Uterus (tissue), 4 donors: ENCODE measurements around the gene FASTK. TPM values are rescaled to one million over a fixed set of nuclear protein-coding genes. Genes with fewer than 3 reads are reported as not detected.

ENCODE experiments used
- DNase-seq, 2 donors: peaks; one replicate each; pipeline ENCODE4 v3.0.0-alpha.2; 2019 to 2020
- H3K27ac ChIP-seq, 2 donors: fragments of 200-600 bp; sonication (generic); 1 replicate in 1 of 2; 2 replicates in 1 of 2; pipeline ENCODE4 v1.5.1; 2016 to 2018
- H3K27me3 ChIP-seq, 2 donors: fragments of 200-600 bp; sonication (generic); one replicate each; pipeline ENCODE4 v1.5.1; 2018 to 2019; ENCODE audit warnings: control low read depth in 1 of 2
- H3K36me3 ChIP-seq, 2 donors: fragments of 200-600 bp; sonication (generic); one replicate each; pipeline ENCODE4 v1.5.1; 2019; ENCODE audit warnings: control low read depth in 1 of 2
- H3K4me1 ChIP-seq, 2 donors: fragments of 200-600 bp; sonication (generic); one replicate each; pipeline ENCODE4 v1.5.1; 2018 to 2019; ENCODE audit warnings: control low read depth in 1 of 2
- H3K4me3 ChIP-seq, 2 donors: fragments of 200-600 bp; sonication (generic); 1 replicate in 1 of 2; 2 replicates in 1 of 2; pipeline ENCODE4 v1.5.1; 2018 to 2019; ENCODE audit warnings: mild to moderate bottlenecking in 1 of 2
- H3K9me3 ChIP-seq, 2 donors: fragments of 200-600 bp; sonication (generic); one replicate each; pipeline ENCODE4 v1.5.1; 2019; ENCODE audit warnings: control low read depth in 1 of 2
- POLR2A ChIP-seq, 2 donors: fragments of 450-650 bp; IDR thresholded peaks; one replicate each; pipeline ENCODE4 v1.6.1; 2016; ENCODE audit warnings: antibody characterized with exemption in 2 of 2, mild to moderate bottlenecking in 1 of 2, moderate library complexity in 1 of 2
- intact Hi-C: fragments of 100-400 bp; cut with DNase I; formaldehyde crosslinking; loops from one replicate; pipeline ENCODE4 v1.15.1; 2023; ENCODE audit warnings: low total_unique reads
- total RNA-seq, 4 donors: library from RNA; depleted of rRNA in 3 of 4; stranded (reverse); fragments of >200 nt in 3 of 4; gene quantifications; one replicate each; pipeline versions ENCODE4 v1.1.0 to v1.2.4, GENCODE V29; 2014 to 2023
- TF ChIP-seq, protein P1 (sequence below), 4 experiments: fragments of 200-600 bp in 2 of 4; fragments of 450-650 bp in 2 of 4; sonication (generic) in 2 of 4; IDR thresholded peaks; one replicate each; pipeline ENCODE4 v1.5.1; 2016 to 2019; ENCODE audit warnings: antibody characterized with exemption in 4 of 4, mild to moderate bottlenecking in 2 of 4, moderate library complexity in 1 of 4
- donor health status: DM: yes; HTN: yes; CAD: no.

The FASTK gene
- total RNA-seq, 4 donors from 2014 or later: 37.1 to 84.9 (median 52.4) TPM

DNA sequence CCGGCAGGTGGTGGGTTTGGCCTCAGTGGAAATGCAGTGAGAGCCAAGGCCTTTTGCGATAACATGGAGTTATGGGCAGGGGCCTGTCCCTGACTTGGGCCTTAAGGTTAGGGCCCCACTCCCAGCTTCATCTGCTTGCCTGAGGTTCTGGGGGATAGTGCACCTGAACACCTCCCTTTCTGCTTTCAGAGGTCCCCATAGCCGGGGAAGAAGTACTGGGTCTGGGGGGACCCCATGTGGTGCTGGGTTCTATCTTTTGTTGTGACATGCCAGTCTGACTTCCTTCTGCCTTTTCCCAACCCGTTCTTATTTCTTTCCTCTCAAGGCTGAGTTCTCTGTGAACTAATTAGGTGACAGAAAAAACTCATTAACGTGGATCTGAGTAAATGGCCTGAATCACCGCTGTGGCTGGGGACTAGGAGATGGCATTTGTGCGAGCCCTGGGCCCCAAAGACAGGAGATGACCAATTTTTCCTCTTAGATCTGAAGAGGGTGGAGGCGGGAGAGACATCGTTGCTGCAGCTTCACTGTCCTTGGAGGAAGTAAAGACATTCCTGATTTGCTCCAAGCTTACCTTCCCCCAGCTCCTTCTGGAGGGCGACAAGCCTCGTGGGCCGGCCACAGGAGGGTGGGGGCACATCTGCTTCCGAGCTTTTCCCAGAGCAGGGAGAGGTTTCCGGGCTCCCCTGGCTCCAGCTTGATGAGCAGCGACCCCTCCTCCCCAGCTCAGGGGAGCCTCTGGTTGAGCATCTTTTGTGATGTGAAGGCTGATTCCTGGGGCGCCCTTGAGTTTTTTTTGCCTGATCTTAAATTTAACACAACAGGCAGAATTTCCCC, 7.6 kb upstream of the FASTK start:
- no peaks in the 10 kb centered on the region for H3K27me3 ChIP-seq
- TF ChIP-seq POLR2A (IDR thresholded peaks at IDR 0.05): no peak
- TF ChIP-seq, protein P1, sequence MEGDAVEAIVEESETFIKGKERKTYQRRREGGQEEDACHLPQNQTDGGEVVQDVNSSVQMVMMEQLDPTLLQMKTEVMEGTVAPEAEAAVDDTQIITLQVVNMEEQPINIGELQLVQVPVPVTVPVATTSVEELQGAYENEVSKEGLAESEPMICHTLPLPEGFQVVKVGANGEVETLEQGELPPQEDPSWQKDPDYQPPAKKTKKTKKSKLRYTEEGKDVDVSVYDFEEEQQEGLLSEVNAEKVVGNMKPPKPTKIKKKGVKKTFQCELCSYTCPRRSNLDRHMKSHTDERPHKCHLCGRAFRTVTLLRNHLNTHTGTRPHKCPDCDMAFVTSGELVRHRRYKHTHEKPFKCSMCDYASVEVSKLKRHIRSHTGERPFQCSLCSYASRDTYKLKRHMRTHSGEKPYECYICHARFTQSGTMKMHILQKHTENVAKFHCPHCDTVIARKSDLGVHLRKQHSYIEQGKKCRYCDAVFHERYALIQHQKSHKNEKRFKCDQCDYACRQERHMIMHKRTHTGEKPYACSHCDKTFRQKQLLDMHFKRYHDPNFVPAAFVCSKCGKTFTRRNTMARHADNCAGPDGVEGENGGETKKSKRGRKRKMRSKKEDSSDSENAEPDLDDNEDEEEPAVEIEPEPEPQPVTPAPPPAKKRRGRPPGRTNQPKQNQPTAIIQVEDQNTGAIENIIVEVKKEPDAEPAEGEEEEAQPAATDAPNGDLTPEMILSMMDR (IDR thresholded peaks at IDR 0.05): no peak
- no peaks in the 10 kb centered on the region for H3K9me3 ChIP-seq
- H3K36me3 ChIP-seq: no peaks in the 10 kb centered on the region
- peak overlapping the region; percentile 58 to 94 for H3K4me3 ChIP-seq
- DNase-seq: no peak
- intact Hi-C loops: no loop called here
- H3K4me1 ChIP-seq: peaks cover 0 to 12% of the 10 kb centered on the region in 2 donors
- peak overlapping the region; percentile 73 to 88 for H3K27ac ChIP-seq

DNA sequence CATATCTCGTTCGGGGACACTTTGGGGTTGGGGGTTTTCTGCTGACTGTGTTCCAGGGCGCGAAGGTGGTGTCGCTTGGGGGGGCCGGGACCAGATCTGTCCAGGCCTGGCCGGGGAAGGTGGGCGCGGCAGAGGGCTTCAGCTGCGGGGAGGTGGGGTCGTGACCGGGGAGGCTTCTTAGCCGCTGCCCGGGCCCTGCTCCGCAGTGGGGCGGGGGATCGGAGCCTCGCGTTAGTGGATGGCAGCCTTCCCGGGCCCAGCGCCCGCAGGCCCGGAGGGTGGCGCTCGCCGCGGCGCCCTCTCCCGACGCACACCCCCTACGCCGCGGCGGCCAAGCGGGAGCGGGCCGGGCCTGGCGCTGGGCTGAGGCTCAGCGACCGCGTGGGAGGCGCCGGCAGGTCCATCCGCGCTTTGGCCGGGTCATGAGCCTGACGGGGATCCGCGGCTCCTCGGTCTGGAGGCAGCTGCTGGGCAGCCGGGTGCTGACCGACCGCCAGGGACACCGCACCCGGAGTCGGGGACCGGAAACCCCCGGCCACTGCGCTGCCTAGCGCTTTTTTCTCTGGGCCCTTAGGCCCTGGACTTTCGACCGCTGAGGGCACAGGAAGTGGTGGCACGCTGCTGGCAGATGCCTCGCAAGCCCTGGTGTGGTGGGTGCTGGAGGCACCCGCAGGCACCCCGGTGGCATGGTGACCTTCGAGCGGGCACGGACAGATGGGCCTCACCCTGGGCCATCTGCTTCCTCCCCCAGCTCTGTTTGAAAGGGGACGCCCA, 6.8 kb upstream of the FASTK start:
- H3K4me3 ChIP-seq: peak overlapping the region; percentile 58 to 94
- intact Hi-C loops: no loop called here
- TF ChIP-seq, protein P1 (IDR thresholded peaks at IDR 0.05): peak; percentile 22 to 56 (median 40)
- no peak for TF ChIP-seq POLR2A (IDR thresholded peaks at IDR 0.05)
- peak; percentile 56 to 72 for DNase-seq
- no peaks in the 10 kb centered on the region for H3K36me3 ChIP-seq
- H3K9me3 ChIP-seq: no peaks in the 10 kb centered on the region
- peak overlapping the region; percentile 73 to 88 for H3K27ac ChIP-seq
- peaks cover 0 to 16% of the 10 kb centered on the region in 2 donors for H3K4me1 ChIP-seq
- no peaks in the 10 kb centered on the region for H3K27me3 ChIP-seq

DNA sequence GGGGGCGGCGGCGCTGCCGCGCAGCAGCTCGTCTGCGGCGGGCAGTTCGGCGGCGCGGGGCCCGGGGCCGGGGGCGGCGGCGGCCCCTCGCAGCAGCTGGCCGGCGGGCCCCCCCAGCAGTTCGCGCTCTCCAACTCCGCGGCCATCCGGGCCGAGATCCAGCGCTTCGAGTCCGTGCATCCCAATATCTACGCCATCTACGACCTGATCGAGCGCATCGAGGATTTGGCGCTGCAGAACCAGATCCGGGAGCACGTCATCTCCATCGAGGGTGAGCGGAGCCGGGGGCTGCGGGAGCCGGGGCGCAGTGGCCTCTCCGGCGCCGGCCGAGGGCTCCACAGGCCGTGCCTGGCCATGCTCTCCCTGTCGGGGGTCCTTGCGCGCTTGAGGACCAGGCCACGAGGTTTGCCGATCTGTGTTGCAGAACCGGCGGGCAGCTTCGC, 6.2 kb upstream of the FASTK start:
- H3K27ac ChIP-seq: peak overlapping the region; percentile 73 to 88
- DNase-seq: no peak
- H3K36me3 ChIP-seq: no peaks in the 10 kb centered on the region
- no peaks in the 10 kb centered on the region for H3K9me3 ChIP-seq
- TF ChIP-seq, protein P1 (IDR thresholded peaks at IDR 0.05): no peak
- no peak for TF ChIP-seq POLR2A (IDR thresholded peaks at IDR 0.05)
- intact Hi-C loops: no loop called here
- H3K27me3 ChIP-seq: no peaks in the 10 kb centered on the region
- peak overlapping the region; percentile 58 to 94 for H3K4me3 ChIP-seq
- H3K4me1 ChIP-seq: peaks cover 0 to 22% of the 10 kb centered on the region in 2 donors

DNA sequence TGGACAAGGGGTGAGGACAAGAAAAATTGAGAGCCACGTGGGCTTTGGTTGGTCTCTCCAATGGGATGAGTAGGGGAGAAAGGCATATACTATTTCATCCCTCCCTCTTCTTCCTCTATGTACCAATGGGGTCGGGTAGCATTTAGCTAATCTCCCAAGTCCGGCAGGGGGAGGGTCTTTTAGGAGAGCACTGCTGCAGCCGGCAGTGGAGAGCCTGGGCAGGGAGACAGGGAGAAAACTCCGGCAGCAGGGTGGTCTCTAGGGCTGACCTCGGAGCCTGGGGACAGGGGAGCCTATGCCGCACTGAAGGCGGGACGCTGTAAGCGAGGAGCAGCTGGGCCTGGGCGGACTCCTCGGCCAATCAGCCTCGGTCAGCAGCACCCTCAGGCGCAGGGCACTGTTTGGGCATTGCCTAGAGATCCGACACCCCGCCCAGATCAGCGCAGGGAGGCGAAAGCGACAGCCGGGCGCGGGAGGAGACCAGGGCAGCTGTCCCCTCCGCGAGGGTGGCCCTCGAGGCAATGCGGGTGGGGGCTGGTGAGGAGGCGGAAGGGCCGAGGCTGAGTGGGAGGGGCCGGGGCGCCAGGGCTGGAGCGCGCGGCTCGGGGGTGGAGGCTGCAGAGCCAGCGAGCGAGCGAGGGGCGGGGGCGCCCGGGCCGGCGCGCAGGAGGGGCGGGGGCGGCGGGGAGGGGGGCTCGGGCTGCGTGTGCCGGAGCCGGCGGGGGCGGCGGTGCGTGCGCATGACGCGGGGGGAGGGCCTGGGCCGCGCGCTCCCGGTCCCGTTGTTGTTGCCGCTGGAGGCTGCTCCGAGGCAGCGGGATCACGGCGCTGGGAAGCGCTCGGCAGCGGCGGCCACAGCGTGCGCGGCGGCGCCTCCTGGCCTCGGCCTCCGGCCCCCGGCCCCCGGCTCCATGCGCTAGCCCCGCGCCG, 5.3 kb upstream of the FASTK start, which contains the start of gene AGAP3:
AGAP3 (plus strand) TSS at position 785 of the 930 bp plus-strand sequence. CDS start 267 bp downstream, outside the sequence.
- intact Hi-C loops: no loop called here
- no peaks in the 10 kb centered on the region for H3K27me3 ChIP-seq
- peak; percentile 84 to 85 for DNase-seq
- no peaks in the 10 kb centered on the region for H3K9me3 ChIP-seq
- peaks cover 0 to 31% of the 10 kb centered on the region in 2 donors for H3K4me1 ChIP-seq
- no peaks in the 10 kb centered on the region for H3K36me3 ChIP-seq
- peak within 1 kb of the TSS; percentile 86 to 88 for H3K27ac ChIP-seq
- H3K4me3 ChIP-seq: peak within 1 kb of the TSS; percentile 58 to 94
- TF ChIP-seq, protein P1 (IDR thresholded peaks at IDR 0.05): no peak
- peak; percentile 49 to 71 for TF ChIP-seq POLR2A (IDR thresholded peaks at IDR 0.05)
